MM.1S (cell line): ENCODE results near the gene BCL2L14.

Experiments
- EZH2 ChIP-seq: fragments of 300-600 bp; sonication (generic); optimal IDR thresholded peaks from 2 replicates; pipeline ENCODE3; 2017; ENCODE audit warnings: low read depth, mild to moderate bottlenecking, antibody characterized with exemption, low read length, mixed read lengths
- EZH2phosphoT487 ChIP-seq: fragments of 300-600 bp; sonication (generic); IDR thresholded peaks from 2 replicates; pipeline ENCODE4 v1.6.1; 2018; ENCODE audit warnings: antibody characterized with exemption, low read length
- TF ChIP-seq, protein P1 (sequence below): fragments of 300-600 bp; sonication (generic); IDR thresholded peaks from 2 replicates; pipeline ENCODE4 v1.5.1; 2016; ENCODE audit warnings: antibody characterized with exemption, low read length, mixed read lengths

DNA sequence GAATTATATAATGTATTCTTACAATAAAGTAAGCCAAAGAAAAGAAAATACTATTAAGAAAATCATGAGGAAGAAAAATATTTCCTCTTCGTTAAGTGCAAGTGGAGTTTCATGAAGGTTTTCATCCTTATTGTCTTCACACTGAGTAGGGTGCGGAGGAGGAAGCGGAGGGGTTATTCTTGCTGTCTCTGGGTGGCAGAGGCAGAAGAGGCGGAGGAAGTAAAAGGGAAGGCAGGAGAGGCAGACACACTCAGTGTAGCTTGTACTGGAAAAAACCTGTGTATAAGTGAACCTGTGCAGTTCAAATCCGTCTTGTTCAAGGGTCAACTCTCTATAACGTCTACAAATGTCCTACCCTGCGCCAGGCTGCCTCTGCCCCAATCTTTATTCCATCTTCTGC lies 22.0 kb upstream of the BCL2L14 start:
- TF ChIP-seq, protein P1, sequence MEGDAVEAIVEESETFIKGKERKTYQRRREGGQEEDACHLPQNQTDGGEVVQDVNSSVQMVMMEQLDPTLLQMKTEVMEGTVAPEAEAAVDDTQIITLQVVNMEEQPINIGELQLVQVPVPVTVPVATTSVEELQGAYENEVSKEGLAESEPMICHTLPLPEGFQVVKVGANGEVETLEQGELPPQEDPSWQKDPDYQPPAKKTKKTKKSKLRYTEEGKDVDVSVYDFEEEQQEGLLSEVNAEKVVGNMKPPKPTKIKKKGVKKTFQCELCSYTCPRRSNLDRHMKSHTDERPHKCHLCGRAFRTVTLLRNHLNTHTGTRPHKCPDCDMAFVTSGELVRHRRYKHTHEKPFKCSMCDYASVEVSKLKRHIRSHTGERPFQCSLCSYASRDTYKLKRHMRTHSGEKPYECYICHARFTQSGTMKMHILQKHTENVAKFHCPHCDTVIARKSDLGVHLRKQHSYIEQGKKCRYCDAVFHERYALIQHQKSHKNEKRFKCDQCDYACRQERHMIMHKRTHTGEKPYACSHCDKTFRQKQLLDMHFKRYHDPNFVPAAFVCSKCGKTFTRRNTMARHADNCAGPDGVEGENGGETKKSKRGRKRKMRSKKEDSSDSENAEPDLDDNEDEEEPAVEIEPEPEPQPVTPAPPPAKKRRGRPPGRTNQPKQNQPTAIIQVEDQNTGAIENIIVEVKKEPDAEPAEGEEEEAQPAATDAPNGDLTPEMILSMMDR, result no peak
- TF ChIP-seq EZH2 (no peak), EZH2phosphoT487 (no peak)
